Endothelial cell of umbilical vein (primary cell): ENCODE data around the gene CYGB. TPM values are rescaled to one million over a fixed set of nuclear protein-coding genes. Genes with fewer than 3 reads are reported as not detected.

Experiments
- BruUV-seq: library from RNA; stranded (reverse); fragments of 400-500 nt; replicated peaks from 2 replicates; lab custom pipeline; 2021; lab: Mats Ljungman, UMichigan
- CTCF ChIA-PET: fragments of 300-600, 350-600 bp; sonication (Branson Sonifier 250); formaldehyde crosslinking; loops from one replicate; lab custom pipeline; 2021; ENCODE audit warnings: antibody characterized with exemption, inconsistent platforms; lab: Charles Lee
- POLR2A ChIA-PET: fragments of 300-600, 350-600 bp; sonication (Branson Sonifier 250); formaldehyde crosslinking; loops from one replicate; lab custom pipeline; 2021; ENCODE audit warnings: antibody characterized with exemption, inconsistent platforms; lab: Charles Lee
- DNase-seq: peaks from one replicate; pipeline ENCODE4 v3.0.0-alpha.2; 2011; ENCODE audit warnings: low read depth, low spot score
- FAIRE-seq: peaks from 2 replicates; lab custom pipeline; 2011; peaks lifted over from hg19 to GRCh38; lab: Jason Lieb, UNC
- H2AFZ ChIP-seq: 2 replicates; pipeline ENCODE4 v1.6.0; 2012; ENCODE audit warnings: low read depth, low read length, control low read depth, inconsistent platforms
- H3K27ac ChIP-seq: 2 replicates; pipeline ENCODE4 v1.5.1; 2011; ENCODE audit warnings: low read depth, mild to moderate bottlenecking, control low read depth, low read length, moderate library complexity; ENCODE audit not compliant: insufficient read depth
- H3K27me3 ChIP-seq, 2 experiments: 2 replicates each; pipeline versions ENCODE4 v1.6.0 to v1.6.1; 2011; ENCODE audit warnings: low read length in 2 of 2, mixed read lengths in 1 of 2; ENCODE audit not compliant: control insufficient read depth in 2 of 2, insufficient read depth in 2 of 2
- H3K36me3 ChIP-seq, 2 experiments: 2 replicates in 1 of 2; 3 replicates in 1 of 2; pipeline ENCODE4 v1.5.1; 2011; ENCODE audit warnings: low read length in 2 of 2, mild to moderate bottlenecking in 1 of 2, moderate library complexity in 1 of 2; ENCODE audit not compliant: control insufficient read depth in 2 of 2, insufficient read depth in 2 of 2; ENCODE audit errors: extremely low read depth in 1 of 2
- H3K4me1 ChIP-seq: 3 replicates; pipeline ENCODE4 v1.5.1; 2011; ENCODE audit warnings: mild to moderate bottlenecking, low read length; ENCODE audit not compliant: control insufficient read depth, insufficient read depth; ENCODE audit errors: extremely low read depth
- H3K4me2 ChIP-seq: 2 replicates; pipeline ENCODE4 v1.6.1; 2011; ENCODE audit warnings: low read length, control low read depth, mixed read lengths; ENCODE audit not compliant: insufficient read depth
- H3K4me3 ChIP-seq, 3 experiments: fragments of 200-600 bp in 1 of 3; sonication (generic), shearing (Covaris generic) in 1 of 3; replicated peaks in 1 of 3; 2 replicates each; pipeline ENCODE4 v1.5.1; 2011 to 2016; ENCODE audit warnings: control low read depth in 3 of 3, low read length in 3 of 3, mild to moderate bottlenecking in 2 of 3, inconsistent platforms in 1 of 3, low read depth in 1 of 3, moderate library complexity in 1 of 3; ENCODE audit not compliant: insufficient read depth in 1 of 3
- H3K79me2 ChIP-seq: 2 replicates; pipeline ENCODE4 v1.6.0; 2012; ENCODE audit warnings: low read length, inconsistent platforms; ENCODE audit not compliant: control insufficient read depth, insufficient read depth
- H3K9ac ChIP-seq: replicated peaks from 2 replicates; pipeline ENCODE3; 2011; ENCODE audit warnings: low read length, control low read depth; ENCODE audit not compliant: insufficient read depth; ENCODE audit errors: extremely low read depth
- H3K9me1 ChIP-seq: replicated peaks from 3 replicates; pipeline ENCODE4 v1.6.0; 2011; ENCODE audit warnings: mild to moderate bottlenecking, low read length; ENCODE audit not compliant: control insufficient read depth, insufficient read depth; ENCODE audit errors: extremely low read depth
- H3K9me3 ChIP-seq: replicated peaks from 2 replicates; pipeline ENCODE4 v1.5.1; 2012; ENCODE audit warnings: low read length, inconsistent platforms; ENCODE audit not compliant: control insufficient read depth, insufficient read depth
- H4K20me1 ChIP-seq: replicated peaks from 2 replicates; pipeline ENCODE3; 2011; ENCODE audit warnings: mild to moderate bottlenecking, low read length; ENCODE audit not compliant: control insufficient read depth, insufficient read depth; ENCODE audit errors: extremely low read depth
- CTCF ChIP-seq, 2 donors: IDR thresholded peaks; 1 replicate in 1 of 2; 2 replicates in 1 of 2; pipeline ENCODE4 v1.5.1; 2011; ENCODE audit warnings: low read length in 2 of 2, mild to moderate bottlenecking in 2 of 2, moderate library complexity in 2 of 2, control low read depth in 1 of 2, inconsistent platforms in 1 of 2, low read depth in 1 of 2; ENCODE audit not compliant: insufficient read depth in 1 of 2; ENCODE audit errors: extremely low read depth in 1 of 2
- EZH2 ChIP-seq: IDR thresholded peaks from 2 replicates; pipeline ENCODE4 v1.6.1; 2012; ENCODE audit warnings: borderline replicate concordance, low read depth, mild to moderate bottlenecking, moderate library complexity, low read length, inconsistent platforms; ENCODE audit not compliant: severe bottlenecking
- GATA2 ChIP-seq: IDR thresholded peaks from 2 replicates; pipeline ENCODE4 v1.7.0; 2011; ENCODE audit warnings: low read depth, mild to moderate bottlenecking, moderate library complexity, mixed read lengths, low read length; ENCODE audit not compliant: insufficient read length, insufficient read depth
- JUN ChIP-seq: IDR thresholded peaks from 2 replicates; pipeline ENCODE4 v1.6.1; 2011; ENCODE audit warnings: borderline replicate concordance, low read depth; ENCODE audit not compliant: insufficient read length, insufficient read depth
- MAX ChIP-seq: IDR thresholded peaks from 2 replicates; pipeline ENCODE4 v1.6.1; 2011; ENCODE audit not compliant: insufficient read depth, insufficient read length
- MYC ChIP-seq: IDR thresholded peaks from one replicate; pipeline ENCODE4 v1.6.1; 2011; ENCODE audit warnings: mild to moderate bottlenecking, low read depth, low read length
- POLR2A ChIP-seq: IDR thresholded peaks from 2 replicates; pipeline ENCODE4 v1.6.1; 2012; ENCODE audit warnings: low read depth, mild to moderate bottlenecking, control low read depth, low read length
- POLR2AphosphoS5 ChIP-seq: IDR thresholded peaks from 2 replicates; pipeline ENCODE4 v1.6.1; 2012; ENCODE audit warnings: low read depth, mild to moderate bottlenecking, control low read depth, low read length, moderate library complexity; ENCODE audit not compliant: insufficient read depth
- dilution Hi-C: fragments of 300-500 bp; cut with MboI; formaldehyde crosslinking; loops from one replicate; pipeline ENCODE4 v1.15.0; 2019; ENCODE audit warnings: low sequenced_read_pairs; ENCODE audit not compliant: extremely low pct_ligation_motif_present
- intact Hi-C: fragments of 100-400 bp; cut with micrococcal nuclease; formaldehyde crosslinking; loops from one replicate; pipeline ENCODE4 v1.10.0; 2022
- polyA plus RNA-seq, 4 experiments: library from polyadenylated mRNA; depleted of rRNA in 3 of 4; stranded (reverse) in 3 of 4; unstranded in 1 of 4; fragments of >200 nt; gene quantifications; 2 replicates each; pipeline versions ENCODE4 v1.2.1 to v1.2.3, GENCODE V29; 2011 to 2012; ENCODE audit warnings: missing spikeins in 1 of 4
- total RNA-seq: library from RNA; stranded (reverse); gene quantifications from 2 replicates; pipeline ENCODE4 v1.2.3, GENCODE V29; 2021

CYGB gene
- total and polyA plus RNA-seq, 2 donors (not counting 3 experiments of a cell fraction or from before 2014, with no cell fraction given): 0.22 to 0.91 TPM

- Histone ChIP-seq H3K79me2 (no peaks in the 10 kb centered on the region), H3K36me3 (no peaks in the 10 kb centered on the region), H3K4me3 (peak overlapping the region in 1 of 3 experiments; percentile 35), H2AFZ (peak overlapping the region; percentile 87), H3K4me1 (peaks cover 4% of the 10 kb centered on the region), H4K20me1 (no peaks in the 10 kb centered on the region), H3K27ac (no peak overlapping the region), H3K9me1 (no peaks in the 10 kb centered on the region), H3K9ac (no peak overlapping the region), H3K9me3 (no peaks in the 10 kb centered on the region), H3K27me3 (peaks cover 17 to 19% of the 10 kb centered on the region in 2 experiments), H3K4me2 (peak overlapping the region; percentile 61)
- BruUV-seq: no TSS peak
- TF ChIP-seq MYC (no peak), POLR2AphosphoS5 (peak; percentile 35), EZH2 (no peak), POLR2A (peak; percentile 53), JUN (peak; percentile 44), CTCF (IDR thresholded peaks at IDR 0.05; ENCODE audit: extremely low read depth in 1 of 2, insufficient read depth in 1 of 2, low read depth in 1 of 2, low read length in 2 of 2) (peak in 1 of 2 donors; percentile 27), GATA2 (no peak), MAX (peak; percentile 38)
- DNase-seq: peak; percentile 95
- dilution Hi-C loops: no loop called here
- intact Hi-C loops: loop anchor here (2.0 kb wide), 1 partner anchor 14 kb away; no protein-coding TSS in a partner anchor
- ChIA-PET CTCF (interaction anchor here (0.6 to 3.3 kb wide), 10 partner anchors 10 to 172 kb away, joined by 3 to 23 read pairs (median 5); partner anchors contain the start of gene ST6GALNAC2), POLR2A (interaction anchor here (1.0 kb wide), 2 partner anchors 17 kb away, joined by 3 read pairs; no protein-coding TSS in a partner anchor)
- peak; percentile 99 for FAIRE-seq
Observed at GRCh38 chr17:76540381-76541300, 3.1 kb upstream of the CYGB start.
